HCT116 (cell line): ENCODE measurements around the gene FAM227B. TPM values are rescaled to one million over a fixed set of nuclear protein-coding genes. Genes with fewer than 3 reads are reported as not detected.

ENCODE experiments used
- ATAC-seq: fragments of 200-7000 bp; cut with Tn5 transposase; 2 replicates; pipeline ENCODE4 v1.9.1; 2020; ENCODE audit warnings: mild to moderate bottlenecking, moderate library complexity
- BruUV-seq: library from RNA; stranded (reverse); fragments of 400-500 nt; replicated peaks from 2 replicates; lab custom pipeline; 2021; lab: Mats Ljungman, UMichigan
- CTCF ChIA-PET: fragments of 300-600 bp; sonication (Branson Sonifier 250); formaldehyde crosslinking; loops from one replicate; lab custom pipeline; 2021; ENCODE audit warnings: antibody characterized with exemption; lab: Charles Lee
- POLR2A ChIA-PET: fragments of 300-600, 350-600 bp; sonication (Branson Sonifier 250); formaldehyde crosslinking; loops from one replicate; lab custom pipeline; 2021; ENCODE audit warnings: antibody characterized with exemption; lab: Charles Lee
- RAD21 ChIA-PET, 2 experiments: fragments of 300-600 bp; sonication (Branson Sonifier 250); formaldehyde crosslinking; loops; one replicate each; lab custom pipeline; 2023; ENCODE audit warnings: low total read pairs in 2 of 2; ENCODE audit not compliant: uncharacterized antibody in 2 of 2, unreplicated experiment in 2 of 2, low non-redundant PET in 1 of 2; lab: Charles Lee
- DNase-seq: peaks from one replicate; pipeline ENCODE4 v3.0.0-alpha.2; 2010; ENCODE audit warnings: low read depth, low spot score
- H2AFZ ChIP-seq: fragments of 200-600 bp; shearing (Covaris generic), sonication (generic); 2 replicates; pipeline ENCODE4 v1.6.1; 2017; ENCODE audit warnings: low read depth, mixed run types, mixed read lengths, antibody characterized with exemption, low read length; ENCODE audit not compliant: poor library complexity, severe bottlenecking
- H3K27ac ChIP-seq: 2 replicates; pipeline ENCODE4 v1.5.1; 2012; ENCODE audit warnings: low read depth, low read length
- H3K27me3 ChIP-seq: fragments of 200-600 bp; sonication (generic); 2 replicates; pipeline ENCODE4 v1.6.1; 2016; ENCODE audit warnings: mixed run types, low read length, mixed read lengths; ENCODE audit not compliant: insufficient read depth
- H3K36me3 ChIP-seq, 2 experiments: fragments of 200-500 bp in 1 of 2; fragments of 200-600 bp in 1 of 2; sonication (Bioruptor generic) in 1 of 2; sonication (generic) in 1 of 2; 2 replicates each; pipeline versions ENCODE4 v1.5.1 to v1.6.1; 2014 to 2016; ENCODE audit warnings: low read length in 2 of 2, inconsistent platforms in 1 of 2, mixed read lengths in 1 of 2, mixed run types in 1 of 2; ENCODE audit not compliant: insufficient read depth in 2 of 2, control insufficient read depth in 1 of 2
- H3K4me1 ChIP-seq, 2 experiments: fragments of 200-600 bp in 1 of 2; sonication (generic) in 1 of 2; 2 replicates each; pipeline versions ENCODE4 v1.5.1 to v1.6.1; 2012 to 2017; ENCODE audit warnings: low read length in 2 of 2, inconsistent platforms in 1 of 2, mild to moderate bottlenecking in 1 of 2, mixed read lengths in 1 of 2, mixed run types in 1 of 2, moderate library complexity in 1 of 2; ENCODE audit not compliant: insufficient read depth in 2 of 2, control insufficient read depth in 1 of 2
- H3K4me2 ChIP-seq: fragments of 200-600 bp; sonication (generic); 2 replicates; pipeline ENCODE4 v1.6.1; 2017; ENCODE audit warnings: mixed run types, low read length, mixed read lengths
- H3K4me3 ChIP-seq, 2 experiments: fragments of 200-600 bp in 1 of 2; sonication (generic) in 1 of 2; replicated peaks in 1 of 2; 2 replicates each; pipeline ENCODE4 v1.5.1; 2011 to 2016; ENCODE audit warnings: low read length in 2 of 2, control low read depth in 1 of 2, low read depth in 1 of 2, mild to moderate bottlenecking in 1 of 2, mixed read lengths in 1 of 2, mixed run types in 1 of 2
- H3K79me2 ChIP-seq: fragments of 200-600 bp; sonication (generic); 2 replicates; pipeline ENCODE4 v1.6.1; 2017; ENCODE audit warnings: mild to moderate bottlenecking, mixed run types, low read length, moderate library complexity, mixed read lengths; ENCODE audit not compliant: insufficient read depth
- H3K9ac ChIP-seq: fragments of 200-600 bp; sonication (generic); 2 replicates; pipeline ENCODE4 v1.6.1; 2016; ENCODE audit warnings: low read length, mixed read lengths
- H3K9me2 ChIP-seq: fragments of 200-600 bp; sonication (generic), shearing (Covaris generic); 2 replicates; pipeline ENCODE4 v1.6.1; 2017; ENCODE audit warnings: mixed run types, mild to moderate bottlenecking, moderate library complexity; ENCODE audit not compliant: insufficient read depth
- H3K9me3 ChIP-seq, 2 experiments: fragments of 200-500 bp in 1 of 2; fragments of 200-600 bp in 1 of 2; sonication (Bioruptor generic) in 1 of 2; sonication (generic) in 1 of 2; 2 replicates each; pipeline ENCODE4 v1.6.1; 2014 to 2017; ENCODE audit warnings: low read length in 2 of 2, mixed read lengths in 2 of 2, inconsistent platforms in 1 of 2, low read depth in 1 of 2, mild to moderate bottlenecking in 1 of 2, mixed run types in 1 of 2, moderate library complexity in 1 of 2; ENCODE audit not compliant: control insufficient read depth in 1 of 2, insufficient read depth in 1 of 2
- H4K20me1 ChIP-seq: fragments of 200-600 bp; sonication (generic), shearing (Covaris generic); 2 replicates; pipeline ENCODE4 v1.6.1; 2017; ENCODE audit warnings: mixed run types, mild to moderate bottlenecking, moderate library complexity; ENCODE audit not compliant: insufficient read depth
- CBX3 ChIP-seq: IDR thresholded peaks from 2 replicates; pipeline ENCODE4 v1.6.1; 2012; ENCODE audit warnings: low read depth
- CEBPB ChIP-seq: IDR thresholded peaks from 2 replicates; pipeline ENCODE4 v1.6.1; 2012; ENCODE audit warnings: low read depth
- EGR1 ChIP-seq: IDR thresholded peaks from 2 replicates; pipeline ENCODE4 v1.6.1; 2012; ENCODE audit warnings: low read depth
- ELF1 ChIP-seq: IDR thresholded peaks from 2 replicates; pipeline ENCODE4 v1.6.1; 2012; ENCODE audit warnings: low read depth, borderline replicate concordance
- EZH2phosphoT487 ChIP-seq: fragments of 200-600 bp; IDR thresholded peaks from 2 replicates; pipeline ENCODE4 v1.6.1; 2018; ENCODE audit warnings: antibody characterized with exemption, borderline replicate concordance
- FOSL1 ChIP-seq: IDR thresholded peaks from 2 replicates; pipeline ENCODE4 v1.6.1; 2012; ENCODE audit warnings: low read depth
- JUND ChIP-seq: IDR thresholded peaks from 2 replicates; pipeline ENCODE4 v1.6.1; 2012
- POLR2A ChIP-seq: IDR thresholded peaks from 2 replicates; pipeline ENCODE4 v1.7.0; 2011; ENCODE audit warnings: borderline replicate concordance; ENCODE audit not compliant: insufficient read depth, insufficient read length; ENCODE audit errors: extremely low read depth
- POLR2AphosphoS5 ChIP-seq: IDR thresholded peaks from 2 replicates; pipeline ENCODE4 v1.6.1; 2011; ENCODE audit warnings: mild to moderate bottlenecking, low read depth, low read length, moderate library complexity
- RAD21 ChIP-seq: IDR thresholded peaks from 2 replicates; pipeline ENCODE4 v1.6.1; 2012; ENCODE audit warnings: low read depth, mild to moderate bottlenecking
- SIN3A ChIP-seq: IDR thresholded peaks from 2 replicates; pipeline ENCODE4 v1.6.1; 2012; ENCODE audit warnings: low read depth
- SP1 ChIP-seq: IDR thresholded peaks from 2 replicates; pipeline ENCODE4 v1.6.1; 2012; ENCODE audit warnings: low read depth
- YY1 ChIP-seq: IDR thresholded peaks from 2 replicates; pipeline ENCODE4 v1.6.1; 2011; ENCODE audit warnings: low read length, low read depth, moderate library complexity, mild to moderate bottlenecking; ENCODE audit not compliant: insufficient replicate concordance; ENCODE audit errors: extremely low read depth
- ZFX ChIP-seq: fragments of 450-650 bp; IDR thresholded peaks from 2 replicates; pipeline ENCODE4 v1.6.1; 2017
- intact Hi-C: fragments of 100-400 bp; cut with micrococcal nuclease; formaldehyde crosslinking; loops from 2 replicates; pipeline ENCODE4 v1.10.0; 2022
- total RNA-seq: library from RNA; stranded (reverse); gene quantifications from one replicate; pipeline ENCODE4 v1.2.1, GENCODE V29; 2021; ENCODE audit not compliant: unreplicated experiment
- TF ChIP-seq, protein P1 (sequence below): IDR thresholded peaks from 2 replicates; pipeline ENCODE4 v1.6.1; 2012
- TF ChIP-seq, protein P2 (sequence below): IDR thresholded peaks from 2 replicates; pipeline ENCODE4 v1.6.1; 2011; ENCODE audit warnings: mild to moderate bottlenecking, low read length, moderate library complexity; ENCODE audit not compliant: insufficient replicate concordance; ENCODE audit errors: extremely low read depth
- TF ChIP-seq, protein P3 (sequence below): IDR thresholded peaks from 2 replicates; pipeline ENCODE4 v1.6.1; 2012; ENCODE audit warnings: low read depth
- TF ChIP-seq, protein P4 (sequence below), 3 experiments: fragments of 200-600 bp in 1 of 3; sonication (generic) in 1 of 3; IDR thresholded peaks in 2 of 3; conservative IDR thresholded peaks in 1 of 3; 2 replicates each; pipeline ENCODE4 v1.5.1; 2012 to 2017; ENCODE audit warnings: low read depth in 2 of 3, low read length in 2 of 3, antibody characterized with exemption in 1 of 3, borderline replicate concordance in 1 of 3, control low read depth in 1 of 3, mild to moderate bottlenecking in 1 of 3, mixed read lengths in 1 of 3, mixed run types in 1 of 3, moderate library complexity in 1 of 3; ENCODE audit not compliant: insufficient read depth in 1 of 3

The FAM227B gene
- total RNA-seq, 1 experiment from 2014 or later, result 6.9 TPM

DNA sequence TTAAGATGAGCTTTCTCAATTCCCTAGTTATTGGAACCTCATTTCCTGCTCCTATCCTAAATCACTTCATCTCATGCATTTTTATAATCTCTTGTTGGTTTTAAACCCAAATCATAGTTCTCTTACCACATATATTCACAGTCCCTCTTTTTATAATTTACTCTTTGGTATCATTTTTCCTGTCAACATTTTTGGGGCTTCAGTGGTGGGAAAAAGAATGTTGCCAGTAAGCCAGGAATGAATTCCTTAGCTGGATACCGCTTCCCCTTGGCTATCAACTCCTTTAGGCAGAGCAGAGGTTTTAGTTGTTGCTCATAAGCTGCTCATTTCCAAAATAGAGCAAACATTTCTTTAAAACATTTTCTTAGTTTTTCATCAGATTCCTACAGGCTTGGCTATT lies 338.3 kb downstream of the FAM227B start (continued):
- TF ChIP-seq CEBPB (no peak), POLR2A (no peak), JUND (no peak), EGR1 (no peak), SP1 (no peak), RAD21 (no peak), POLR2AphosphoS5 (no peak)
- TF ChIP-seq, protein P1, sequence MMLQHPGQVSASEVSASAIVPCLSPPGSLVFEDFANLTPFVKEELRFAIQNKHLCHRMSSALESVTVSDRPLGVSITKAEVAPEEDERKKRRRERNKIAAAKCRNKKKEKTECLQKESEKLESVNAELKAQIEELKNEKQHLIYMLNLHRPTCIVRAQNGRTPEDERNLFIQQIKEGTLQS, result no peak

DNA sequence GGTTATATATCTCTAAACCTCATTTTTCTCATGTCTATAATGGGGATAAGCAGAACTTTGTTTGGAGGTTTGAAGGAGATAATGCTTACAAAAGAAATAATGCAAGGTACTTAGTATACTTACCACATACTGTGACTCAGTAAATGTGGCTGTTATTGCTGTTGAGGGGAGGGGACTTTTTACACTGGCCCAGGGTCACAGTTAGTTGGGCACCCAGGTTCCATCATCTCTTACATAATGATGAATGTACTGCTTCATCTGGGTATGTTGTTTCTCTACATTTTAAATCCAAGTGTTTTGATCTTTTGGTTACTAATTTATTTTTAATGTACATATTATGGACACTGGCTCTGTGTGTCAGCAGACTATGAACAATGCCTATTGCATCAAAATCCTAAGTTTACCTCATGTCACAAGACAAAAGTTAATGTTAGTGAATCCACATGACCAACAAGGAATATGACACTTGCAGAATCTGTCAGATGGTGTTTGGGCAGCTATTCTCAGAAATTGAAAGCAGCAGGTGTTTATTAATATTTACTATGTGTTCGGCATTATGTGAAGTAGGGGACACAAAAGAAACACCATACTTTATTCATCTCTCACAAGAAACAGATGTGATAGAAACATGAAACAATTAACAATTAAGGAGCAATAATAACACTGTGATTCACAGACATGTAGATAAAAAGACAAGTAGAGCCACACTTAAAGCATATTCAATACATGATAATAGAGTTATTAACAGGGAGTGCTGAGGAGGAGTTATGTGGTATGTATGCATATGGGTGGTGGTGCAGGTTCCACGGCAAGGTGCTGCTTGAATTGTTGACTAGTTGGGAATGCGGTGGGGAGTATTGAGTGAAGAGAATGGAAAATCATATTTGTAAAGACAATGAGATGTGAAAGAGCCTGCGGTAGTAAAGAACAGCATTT lies 340.8 kb downstream of the FAM227B start:
- ChIA-PET RAD21 (no interaction called here), CTCF (no interaction called here), POLR2A (no interaction called here)
- no peaks in the 10 kb centered on the region for H3K9me3 ChIP-seq
- no peaks in the 10 kb centered on the region for H3K36me3 ChIP-seq
- BruUV-seq, result no TSS peak
- no peaks in the 10 kb centered on the region for H4K20me1 ChIP-seq
- no peaks in the 10 kb centered on the region for H3K9me2 ChIP-seq
- no peak overlapping the region for H3K9ac ChIP-seq
- DNase-seq, result no peak
- H3K79me2 ChIP-seq, result no peaks in the 10 kb centered on the region
- ATAC-seq, result no peak
- no peak overlapping the region for H2AFZ ChIP-seq
- no peak overlapping the region for H3K4me3 ChIP-seq
- no peaks in the 10 kb centered on the region for H3K4me1 ChIP-seq
- no peak overlapping the region for H3K4me2 ChIP-seq
- H3K27me3 ChIP-seq, result no peaks in the 10 kb centered on the region
- intact Hi-C loops, result no loop called here
- no peak overlapping the region for H3K27ac ChIP-seq
- TF ChIP-seq RAD21 (no peak), CBX3 (no peak), ZFX (no peak), ELF1 (no peak), YY1 (no peak), SIN3A (no peak), CEBPB (no peak), FOSL1 (no peak), EZH2phosphoT487 (no peak)
- TF ChIP-seq, protein P2, sequence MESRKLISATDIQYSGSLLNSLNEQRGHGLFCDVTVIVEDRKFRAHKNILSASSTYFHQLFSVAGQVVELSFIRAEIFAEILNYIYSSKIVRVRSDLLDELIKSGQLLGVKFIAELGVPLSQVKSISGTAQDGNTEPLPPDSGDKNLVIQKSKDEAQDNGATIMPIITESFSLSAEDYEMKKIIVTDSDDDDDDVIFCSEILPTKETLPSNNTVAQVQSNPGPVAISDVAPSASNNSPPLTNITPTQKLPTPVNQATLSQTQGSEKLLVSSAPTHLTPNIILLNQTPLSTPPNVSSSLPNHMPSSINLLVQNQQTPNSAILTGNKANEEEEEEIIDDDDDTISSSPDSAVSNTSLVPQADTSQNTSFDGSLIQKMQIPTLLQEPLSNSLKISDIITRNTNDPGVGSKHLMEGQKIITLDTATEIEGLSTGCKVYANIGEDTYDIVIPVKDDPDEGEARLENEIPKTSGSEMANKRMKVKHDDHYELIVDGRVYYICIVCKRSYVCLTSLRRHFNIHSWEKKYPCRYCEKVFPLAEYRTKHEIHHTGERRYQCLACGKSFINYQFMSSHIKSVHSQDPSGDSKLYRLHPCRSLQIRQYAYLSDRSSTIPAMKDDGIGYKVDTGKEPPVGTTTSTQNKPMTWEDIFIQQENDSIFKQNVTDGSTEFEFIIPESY, result no peak
- TF ChIP-seq, protein P3, sequence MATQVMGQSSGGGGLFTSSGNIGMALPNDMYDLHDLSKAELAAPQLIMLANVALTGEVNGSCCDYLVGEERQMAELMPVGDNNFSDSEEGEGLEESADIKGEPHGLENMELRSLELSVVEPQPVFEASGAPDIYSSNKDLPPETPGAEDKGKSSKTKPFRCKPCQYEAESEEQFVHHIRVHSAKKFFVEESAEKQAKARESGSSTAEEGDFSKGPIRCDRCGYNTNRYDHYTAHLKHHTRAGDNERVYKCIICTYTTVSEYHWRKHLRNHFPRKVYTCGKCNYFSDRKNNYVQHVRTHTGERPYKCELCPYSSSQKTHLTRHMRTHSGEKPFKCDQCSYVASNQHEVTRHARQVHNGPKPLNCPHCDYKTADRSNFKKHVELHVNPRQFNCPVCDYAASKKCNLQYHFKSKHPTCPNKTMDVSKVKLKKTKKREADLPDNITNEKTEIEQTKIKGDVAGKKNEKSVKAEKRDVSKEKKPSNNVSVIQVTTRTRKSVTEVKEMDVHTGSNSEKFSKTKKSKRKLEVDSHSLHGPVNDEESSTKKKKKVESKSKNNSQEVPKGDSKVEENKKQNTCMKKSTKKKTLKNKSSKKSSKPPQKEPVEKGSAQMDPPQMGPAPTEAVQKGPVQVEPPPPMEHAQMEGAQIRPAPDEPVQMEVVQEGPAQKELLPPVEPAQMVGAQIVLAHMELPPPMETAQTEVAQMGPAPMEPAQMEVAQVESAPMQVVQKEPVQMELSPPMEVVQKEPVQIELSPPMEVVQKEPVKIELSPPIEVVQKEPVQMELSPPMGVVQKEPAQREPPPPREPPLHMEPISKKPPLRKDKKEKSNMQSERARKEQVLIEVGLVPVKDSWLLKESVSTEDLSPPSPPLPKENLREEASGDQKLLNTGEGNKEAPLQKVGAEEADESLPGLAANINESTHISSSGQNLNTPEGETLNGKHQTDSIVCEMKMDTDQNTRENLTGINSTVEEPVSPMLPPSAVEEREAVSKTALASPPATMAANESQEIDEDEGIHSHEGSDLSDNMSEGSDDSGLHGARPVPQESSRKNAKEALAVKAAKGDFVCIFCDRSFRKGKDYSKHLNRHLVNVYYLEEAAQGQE, result no peak
- TF ChIP-seq, protein P4, sequence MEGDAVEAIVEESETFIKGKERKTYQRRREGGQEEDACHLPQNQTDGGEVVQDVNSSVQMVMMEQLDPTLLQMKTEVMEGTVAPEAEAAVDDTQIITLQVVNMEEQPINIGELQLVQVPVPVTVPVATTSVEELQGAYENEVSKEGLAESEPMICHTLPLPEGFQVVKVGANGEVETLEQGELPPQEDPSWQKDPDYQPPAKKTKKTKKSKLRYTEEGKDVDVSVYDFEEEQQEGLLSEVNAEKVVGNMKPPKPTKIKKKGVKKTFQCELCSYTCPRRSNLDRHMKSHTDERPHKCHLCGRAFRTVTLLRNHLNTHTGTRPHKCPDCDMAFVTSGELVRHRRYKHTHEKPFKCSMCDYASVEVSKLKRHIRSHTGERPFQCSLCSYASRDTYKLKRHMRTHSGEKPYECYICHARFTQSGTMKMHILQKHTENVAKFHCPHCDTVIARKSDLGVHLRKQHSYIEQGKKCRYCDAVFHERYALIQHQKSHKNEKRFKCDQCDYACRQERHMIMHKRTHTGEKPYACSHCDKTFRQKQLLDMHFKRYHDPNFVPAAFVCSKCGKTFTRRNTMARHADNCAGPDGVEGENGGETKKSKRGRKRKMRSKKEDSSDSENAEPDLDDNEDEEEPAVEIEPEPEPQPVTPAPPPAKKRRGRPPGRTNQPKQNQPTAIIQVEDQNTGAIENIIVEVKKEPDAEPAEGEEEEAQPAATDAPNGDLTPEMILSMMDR (IDR thresholded peaks at IDR 0.05 in 2 of 3, conservative IDR thresholded peaks at IDR 0.05 in 1 of 3; ENCODE audit: borderline replicate concordance in 1 of 3, insufficient read depth in 1 of 3, low read depth in 2 of 3, low read length in 2 of 3), result no peak
